Subcutaneous abdominal adipose tissue (tissue), 5 donors: ENCODE data around the gene DISP3.

Experiments
- H3K27ac ChIP-seq: one replicate; pipeline ENCODE4 v1.7.0; 2013; ENCODE audit warnings: low read depth, mild to moderate bottlenecking, inconsistent platforms, low read length, moderate library complexity
- H3K27me3 ChIP-seq, 5 donors: one replicate each; pipeline ENCODE4 v1.7.0; 2013; ENCODE audit warnings: low read length in 5 of 5, inconsistent platforms in 1 of 5; ENCODE audit not compliant: control insufficient read depth in 5 of 5, insufficient read depth in 4 of 5
- H3K36me3 ChIP-seq, 5 donors: one replicate each; pipeline ENCODE4 v1.7.0; 2013; ENCODE audit warnings: low read length in 5 of 5; ENCODE audit not compliant: control insufficient read depth in 5 of 5, insufficient read depth in 5 of 5
- H3K4me1 ChIP-seq, 5 donors: one replicate each; pipeline ENCODE4 v1.7.0; 2013; ENCODE audit warnings: low read length in 5 of 5, mild to moderate bottlenecking in 3 of 5, moderate library complexity in 1 of 5; ENCODE audit not compliant: control insufficient read depth in 5 of 5, insufficient read depth in 5 of 5
- H3K4me3 ChIP-seq, 5 donors: one replicate each; pipeline ENCODE4 v1.7.0; 2013; ENCODE audit warnings: low read length in 5 of 5, low read depth in 1 of 5
- H3K9ac ChIP-seq, 5 donors: one replicate each; pipeline ENCODE4 v1.7.0; 2013; ENCODE audit warnings: low read length in 5 of 5, mild to moderate bottlenecking in 4 of 5, moderate library complexity in 3 of 5
- H3K9me3 ChIP-seq, 5 donors: one replicate each; pipeline ENCODE4 v1.7.0; 2013; ENCODE audit warnings: low read length in 5 of 5; ENCODE audit not compliant: control insufficient read depth in 5 of 5
- donor health status: healthy.
- donor health status: healthy.
- donor health status: healthy.
- donor health status: healthy.
- donor health status: healthy.

The DISP3 gene

DNA sequence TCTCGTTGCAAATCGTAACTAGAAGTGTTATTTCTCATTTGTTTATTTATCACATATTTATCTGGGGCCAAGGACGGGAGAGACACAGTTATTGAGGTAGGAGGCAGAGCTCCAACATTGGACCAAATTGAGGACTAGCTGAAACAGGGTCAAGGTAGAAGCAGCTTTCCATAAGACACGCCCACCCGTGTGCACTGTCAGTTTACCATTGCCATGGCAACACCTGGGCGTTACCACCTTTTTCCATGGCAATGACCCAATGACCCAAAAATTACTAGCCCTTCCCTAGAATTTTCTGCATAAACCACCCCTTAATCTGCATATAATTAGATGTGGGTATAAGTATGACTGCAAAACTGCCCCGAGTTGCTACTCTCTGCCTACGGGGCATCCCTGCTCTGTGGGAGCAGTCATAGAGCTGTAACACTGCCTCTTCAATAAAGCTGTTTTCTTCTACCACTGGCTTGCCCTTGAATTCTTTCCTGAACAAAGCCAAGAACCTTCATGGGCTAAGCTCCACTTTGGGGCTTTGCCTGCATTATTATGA lies 102.6 kb downstream of the DISP3 start:
- H3K27me3 ChIP-seq: peaks cover 3 to 22% (median 8%) of the 10 kb centered on the region in 5 donors
- no peaks in the 10 kb centered on the region for H3K36me3 ChIP-seq
- H3K9me3 ChIP-seq: no peaks in the 10 kb centered on the region
- no peak overlapping the region for H3K9ac ChIP-seq
- no peak overlapping the region for H3K4me3 ChIP-seq
- peaks cover 0 to 5% (median 0%) of the 10 kb centered on the region in 5 donors for H3K4me1 ChIP-seq
- no peak overlapping the region for H3K27ac ChIP-seq

- no peak overlapping the region for H3K9ac ChIP-seq
- no peak overlapping the region for H3K27ac ChIP-seq
- peaks cover 6 to 15% (median 10%) of the 10 kb centered on the region in 5 donors for H3K27me3 ChIP-seq
- no peak overlapping the region for H3K4me3 ChIP-seq
- H3K9me3 ChIP-seq: peaks cover 0 to 8% (median 4%) of the 10 kb centered on the region in 5 donors
- H3K4me1 ChIP-seq: peaks cover 0 to 5% (median 0%) of the 10 kb centered on the region in 5 donors
- no peaks in the 10 kb centered on the region for H3K36me3 ChIP-seq
Measured at GRCh38 chr1:11585389-11585788, 106.4 kb downstream of the DISP3 start.
